Stimulated activated CD4-positive, alpha-beta T cell treated with anti-CD3 and anti-CD28 coated beads, Interleukin-4, amount 100 ng/mL, for 24 hours (primary cell): ENCODE measurements around the gene SBF2.
"Not testable (repeated sequence)": the region's sequence is repeated elsewhere in the genome, so short reads cannot be mapped to it uniquely, and the experiment has no call there.

Experiments
- DNase-seq: peaks from one replicate; pipeline ENCODE4 v3.0.0-alpha.2; 2020

The SBF2 gene

DNA sequence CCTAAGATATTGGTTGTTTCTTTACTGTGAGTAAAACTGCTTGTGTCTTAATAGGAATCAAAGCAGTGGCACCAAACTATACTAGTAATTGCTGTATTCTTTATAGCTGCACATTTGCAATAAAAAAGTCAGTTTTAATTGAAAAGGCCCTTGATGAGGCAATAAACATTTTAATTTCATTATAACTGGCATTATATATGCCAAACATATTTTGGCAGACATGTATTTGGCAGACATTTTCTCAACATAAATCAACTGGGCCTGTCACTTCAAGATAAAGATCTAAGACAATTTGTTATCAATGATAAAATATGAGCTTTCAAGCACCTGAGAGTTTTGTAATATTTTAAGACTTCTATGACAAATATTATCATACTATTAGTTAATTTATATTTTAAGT lies 245.7 kb downstream of the SBF2 start:
- DNase-seq, result no peak

DNA sequence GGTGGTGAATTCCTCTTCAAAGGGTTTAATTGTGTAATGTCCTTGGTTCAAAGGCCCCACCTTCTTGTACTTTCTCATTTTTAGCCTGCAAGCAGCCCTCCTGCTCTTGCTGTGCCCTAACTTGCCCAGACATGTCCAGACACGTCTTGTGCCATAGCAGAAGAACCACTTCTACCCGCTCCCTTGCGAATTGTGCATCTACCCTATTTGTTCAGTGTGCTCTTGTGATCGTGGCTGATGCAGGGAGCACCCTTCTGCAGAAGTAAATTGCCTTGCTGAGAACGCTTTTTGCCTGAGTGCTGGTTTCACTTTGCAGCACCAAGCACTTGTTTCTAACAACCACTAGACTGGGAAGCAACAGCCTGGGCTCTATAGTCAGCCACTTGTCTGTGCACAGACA lies 249.4 kb downstream of the SBF2 start:
- no peak for DNase-seq

DNA sequence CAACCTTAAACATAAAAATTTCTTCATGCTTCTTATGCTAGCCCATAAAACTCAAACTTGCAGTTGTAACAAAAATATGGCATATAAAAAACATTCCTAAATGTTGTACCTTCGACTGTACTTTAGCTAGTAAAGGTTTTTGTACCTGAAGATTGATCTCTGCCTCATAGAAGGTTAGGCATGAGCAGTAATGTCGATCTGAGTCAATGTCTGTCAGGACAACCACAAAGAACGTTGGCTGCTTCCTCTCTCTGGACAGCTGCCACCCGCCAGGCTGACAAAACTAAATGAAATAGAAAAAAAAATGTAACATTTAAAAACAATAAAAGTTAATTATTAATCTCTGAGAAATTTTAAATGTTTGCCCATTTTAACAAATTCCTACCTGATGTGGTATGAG lies 251.3 kb downstream of the SBF2 start:
- no peak for DNase-seq

DNA sequence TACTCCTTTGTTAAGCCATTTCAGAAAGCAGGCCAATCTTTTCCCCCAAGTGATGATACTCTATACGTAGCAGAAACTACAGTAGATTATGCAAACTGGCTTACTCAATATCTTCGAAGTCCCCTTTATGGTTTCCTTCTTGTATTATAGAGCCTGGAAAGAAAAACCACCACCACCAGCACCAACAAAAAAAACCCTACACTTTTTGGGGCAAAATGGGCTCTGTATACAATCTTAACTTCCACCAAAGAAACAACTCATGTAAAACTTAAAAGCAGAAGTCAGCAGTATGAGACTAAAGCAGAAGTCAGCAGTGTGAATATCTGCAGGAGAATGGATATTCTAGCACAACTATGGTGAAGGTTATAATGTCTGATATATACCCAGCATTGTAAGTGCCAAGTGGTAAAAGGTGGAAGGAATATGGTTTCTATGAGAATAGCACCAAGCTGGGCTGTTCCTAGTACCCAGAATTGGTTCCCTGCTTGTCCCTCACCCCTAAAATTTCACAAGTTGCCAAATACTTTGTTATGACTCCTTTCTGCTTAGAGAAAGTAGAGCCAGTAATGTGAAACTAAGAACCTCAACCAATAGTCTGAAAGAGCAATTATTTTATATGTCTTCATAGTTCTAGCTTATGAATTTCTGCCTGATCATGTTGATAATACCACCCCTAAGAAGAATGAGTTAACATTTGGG lies 252.1 kb downstream of the SBF2 start:
- no peak for DNase-seq

DNA sequence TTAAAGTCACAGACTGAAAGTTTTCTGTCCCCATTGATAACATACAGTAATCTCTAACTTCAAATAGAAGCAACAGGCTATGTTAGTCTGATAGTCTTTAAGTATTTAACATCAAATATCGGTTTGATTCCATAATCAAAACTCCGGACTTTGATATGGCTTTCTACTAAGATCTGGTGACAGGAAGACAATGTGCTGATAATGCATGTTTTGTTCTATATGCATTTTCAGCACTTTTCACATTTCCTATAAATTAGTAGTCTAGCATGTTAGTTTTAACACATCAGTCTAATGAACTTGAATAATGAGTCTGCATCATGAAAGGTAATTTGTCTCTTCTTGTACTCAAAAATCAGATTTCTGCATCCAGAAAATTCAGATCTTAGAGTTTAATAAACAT lies 252.7 kb downstream of the SBF2 start:
- DNase-seq, result no peak

DNA sequence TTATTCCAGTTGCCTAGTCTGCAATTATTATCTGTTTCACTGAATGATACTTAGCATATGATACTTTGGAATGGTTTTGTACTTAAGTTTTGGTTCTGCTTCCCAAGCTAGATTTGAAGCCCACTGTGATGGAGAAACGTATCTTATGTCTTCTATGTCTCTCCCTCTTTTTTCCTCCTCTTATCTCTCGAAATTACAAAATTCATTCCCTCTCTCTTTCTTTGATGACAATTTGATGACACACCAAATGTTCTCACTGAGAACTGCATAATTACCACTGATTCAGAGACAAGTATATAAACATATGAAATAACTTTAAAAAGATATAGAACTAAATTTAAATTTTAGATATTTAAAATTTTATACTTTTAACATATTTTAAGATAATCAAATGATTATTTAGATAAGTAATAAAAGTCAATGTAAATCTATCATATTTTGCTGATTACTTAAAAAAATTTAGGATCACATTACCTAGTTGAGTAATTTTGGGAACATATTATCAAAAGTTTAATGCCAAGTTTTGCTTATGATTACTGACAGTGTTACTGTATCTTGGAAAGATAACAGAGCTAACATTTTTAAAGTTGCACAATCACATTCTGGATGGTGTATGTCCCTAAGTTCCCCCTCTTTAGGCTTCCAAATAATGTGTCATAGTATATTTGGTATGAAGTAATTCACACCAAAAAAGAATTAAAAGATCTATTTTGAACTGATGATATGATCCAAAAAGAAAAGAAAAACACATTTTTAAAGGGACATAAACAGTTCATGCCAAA lies 255.3 kb downstream of the SBF2 start:
- DNase-seq, result no peak

DNA sequence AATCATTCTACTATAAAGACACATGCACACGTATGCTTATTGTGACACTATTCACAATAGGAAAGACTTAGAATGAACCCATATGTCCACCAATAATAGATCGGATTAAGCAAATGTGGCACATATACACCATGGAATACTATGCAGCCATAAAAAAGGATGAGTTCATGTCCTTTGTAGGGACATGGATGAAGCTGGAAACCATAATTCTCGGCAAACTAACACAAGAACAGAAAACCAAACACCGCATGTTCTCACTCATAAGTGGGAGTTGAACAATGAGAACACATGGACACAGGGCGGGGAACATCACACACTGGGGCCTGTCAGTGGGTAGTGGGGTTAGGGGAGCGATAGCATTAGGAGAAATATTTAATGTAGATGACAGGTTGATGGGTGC lies 258.1 kb downstream of the SBF2 start:
- DNase-seq, result not testable (repeated sequence)

DNA sequence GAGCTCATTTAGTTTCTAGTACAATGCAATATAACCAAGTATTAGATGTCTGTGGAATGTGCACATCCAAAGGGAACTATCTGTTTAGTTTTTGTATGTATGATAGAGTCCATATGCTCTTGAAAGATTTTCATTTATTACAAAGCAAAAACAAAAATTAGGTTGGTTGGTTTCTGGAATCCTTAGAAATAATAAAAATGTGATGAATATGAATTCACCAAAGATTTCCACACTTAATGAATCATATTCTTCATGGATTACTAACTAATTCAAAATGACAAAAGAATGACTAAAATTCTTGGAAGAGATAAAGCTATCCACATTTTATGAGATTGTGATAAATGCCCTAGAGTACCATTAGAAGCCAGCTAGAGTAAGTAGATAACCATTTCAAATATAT lies 261.1 kb downstream of the SBF2 start:
- no peak for DNase-seq

DNA sequence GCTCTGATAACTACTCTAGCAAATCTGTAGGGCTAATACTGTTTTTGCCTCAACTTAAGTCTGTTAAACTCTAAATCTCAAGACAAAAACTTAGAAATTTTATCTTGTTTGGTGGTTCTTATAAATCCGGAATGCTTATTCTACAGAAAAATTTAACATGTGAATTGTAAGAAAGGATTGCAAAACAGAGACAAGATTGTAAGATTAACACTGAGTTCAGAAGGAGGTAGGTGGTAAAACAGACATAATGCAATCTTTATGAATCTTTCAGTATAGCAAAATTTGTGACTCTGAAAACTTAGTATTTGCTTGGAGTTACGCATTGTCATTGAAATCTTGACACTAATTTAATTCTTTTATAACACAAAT lies 263.9 kb downstream of the SBF2 start:
- DNase-seq, result no peak

DNA sequence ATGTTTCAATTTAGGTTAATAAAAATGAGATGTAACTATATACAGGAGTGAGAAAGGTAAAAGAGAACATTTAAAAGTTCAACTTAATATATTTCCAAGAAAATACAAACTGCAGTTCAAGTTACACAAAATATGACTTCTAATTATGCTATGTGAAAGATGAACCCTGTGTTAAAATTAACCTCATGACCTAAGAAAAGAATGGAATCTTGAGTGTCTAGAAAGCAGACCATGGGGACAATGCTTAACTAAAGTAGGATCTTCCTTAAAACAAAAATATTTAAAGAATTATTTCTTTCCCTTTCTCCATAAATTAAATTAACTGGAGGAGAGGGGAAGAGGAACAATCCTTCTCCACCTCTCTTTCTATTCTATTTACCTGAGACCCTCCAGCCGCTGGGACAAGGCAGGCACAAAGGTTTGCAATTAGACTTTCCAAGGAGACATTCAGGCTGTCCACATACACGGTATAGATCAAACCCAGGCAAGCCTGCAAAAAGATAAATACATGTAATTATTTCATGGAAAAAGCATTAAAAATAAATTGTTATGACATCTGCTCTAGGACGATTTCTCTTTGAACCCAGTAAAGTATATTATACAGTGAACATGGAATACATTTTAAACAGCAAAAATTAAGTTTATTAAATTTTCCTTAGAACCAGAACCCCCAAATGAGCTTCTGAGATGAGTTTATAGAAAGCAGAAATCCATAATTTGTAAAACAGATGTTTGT lies 264.5 kb downstream of the SBF2 start:
- no peak for DNase-seq

DNA sequence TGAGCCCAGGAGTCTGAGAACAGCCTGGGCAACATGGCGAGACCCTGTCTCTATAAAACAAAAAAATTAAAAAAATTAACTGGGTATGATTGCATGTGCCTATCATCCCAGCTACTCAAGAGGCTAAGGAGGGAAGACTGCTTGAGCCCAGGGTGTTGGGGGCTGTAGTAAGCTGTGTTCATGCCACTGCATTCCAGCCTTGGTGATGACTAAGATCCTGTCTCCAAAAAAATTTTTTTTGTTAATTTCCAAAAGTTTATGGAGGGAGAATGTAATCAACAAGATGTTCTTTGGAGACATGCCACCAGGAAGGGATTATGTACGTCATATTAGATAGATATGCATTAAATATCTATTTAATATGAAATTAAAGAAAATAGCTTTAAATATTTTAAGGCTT lies 267.5 kb downstream of the SBF2 start:
- DNase-seq, result no peak

DNA sequence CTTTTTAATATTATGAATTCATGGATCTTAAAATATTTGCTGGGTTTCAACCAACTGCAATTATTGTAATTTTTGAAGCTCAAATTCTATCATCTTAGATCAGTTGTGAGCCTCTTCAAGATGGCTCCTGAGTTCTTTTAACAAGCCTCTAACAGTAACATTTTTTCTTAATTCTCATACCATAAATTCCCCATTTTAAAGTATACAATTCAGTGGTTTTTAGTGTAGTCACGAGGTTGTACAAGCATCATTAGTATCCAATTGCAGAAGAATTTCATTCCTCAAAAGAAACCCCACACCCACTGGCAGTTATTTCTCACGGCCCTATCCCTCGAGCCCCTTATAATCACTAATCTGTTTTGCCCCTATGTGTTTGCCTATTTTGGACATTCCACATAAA lies 270.8 kb downstream of the SBF2 start:
- DNase-seq, result no peak

DNA sequence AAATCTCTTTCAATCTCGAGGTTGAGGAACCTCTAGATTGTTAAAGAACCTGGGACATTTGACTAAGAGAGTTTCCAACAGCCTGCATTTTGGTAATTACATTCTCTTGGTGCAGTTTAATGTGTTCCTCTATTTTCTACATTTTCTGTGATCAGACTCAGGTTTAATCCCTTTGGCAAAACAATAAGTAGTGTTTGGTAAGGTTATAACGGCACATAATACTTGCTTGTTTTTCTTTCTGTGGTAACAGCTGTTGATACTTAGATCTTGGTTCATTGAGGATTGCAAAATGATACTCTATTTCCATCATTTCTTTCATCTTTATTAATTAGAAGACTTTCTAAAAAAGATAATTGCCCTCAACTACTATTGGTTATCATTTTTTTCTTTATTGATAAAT lies 271.3 kb downstream of the SBF2 start:
- DNase-seq, result no peak

DNA sequence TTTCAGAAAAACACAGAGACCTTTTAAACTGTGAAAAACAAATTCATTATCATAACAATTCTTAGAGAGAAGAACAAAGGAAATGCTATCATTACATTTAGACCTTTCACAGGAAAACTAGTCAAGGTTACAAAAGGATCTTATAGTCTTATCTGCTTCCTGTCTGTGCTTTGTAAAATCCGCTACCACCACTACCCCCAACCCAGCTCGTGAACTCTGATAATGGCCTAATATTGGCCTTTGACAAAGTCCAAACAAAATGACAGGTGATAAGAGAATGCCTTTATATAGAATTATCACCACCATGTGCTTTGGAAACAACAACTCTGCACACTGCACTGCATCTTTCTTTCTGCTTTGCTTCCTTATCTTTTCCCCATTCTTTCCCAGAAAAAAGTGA lies 272.5 kb downstream of the SBF2 start:
- no peak for DNase-seq

DNA sequence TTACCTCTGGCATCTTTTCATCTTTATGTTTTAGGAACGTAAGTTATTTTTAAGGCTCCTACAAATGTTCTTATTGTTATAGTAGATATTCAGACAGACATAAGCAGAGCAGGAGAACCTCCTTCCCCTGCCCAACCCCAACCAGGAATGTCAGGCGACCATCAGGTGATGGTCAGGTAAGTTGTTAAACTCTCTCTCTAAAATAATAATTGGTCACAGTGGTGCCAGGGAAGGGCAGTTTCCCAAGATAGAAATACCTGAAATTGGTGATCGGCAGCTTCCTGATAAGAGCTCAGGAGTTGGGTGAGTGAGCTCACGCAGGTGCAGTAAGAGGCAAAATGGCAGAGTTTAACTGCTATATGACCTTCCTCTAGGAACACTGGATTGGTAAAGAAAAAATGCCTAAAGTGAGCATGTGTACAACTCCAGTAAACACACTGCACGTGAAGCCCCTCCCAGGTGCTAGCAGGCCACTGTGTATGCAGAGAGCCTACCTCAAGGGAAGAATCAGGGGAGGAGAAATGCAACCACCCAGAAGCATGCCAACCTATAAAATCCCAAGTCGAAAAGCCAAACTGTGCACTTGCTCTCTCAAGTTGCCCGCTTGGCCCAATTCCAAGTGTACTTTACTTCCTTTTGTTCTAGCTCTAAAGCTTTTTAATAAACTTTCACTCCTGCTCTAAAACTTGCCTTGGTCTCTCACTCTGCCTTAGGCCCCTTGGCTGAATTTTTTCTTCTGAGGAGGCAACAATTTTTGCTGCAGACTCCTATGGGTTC lies 273.9 kb downstream of the SBF2 start:
- DNase-seq, result no peak

DNA sequence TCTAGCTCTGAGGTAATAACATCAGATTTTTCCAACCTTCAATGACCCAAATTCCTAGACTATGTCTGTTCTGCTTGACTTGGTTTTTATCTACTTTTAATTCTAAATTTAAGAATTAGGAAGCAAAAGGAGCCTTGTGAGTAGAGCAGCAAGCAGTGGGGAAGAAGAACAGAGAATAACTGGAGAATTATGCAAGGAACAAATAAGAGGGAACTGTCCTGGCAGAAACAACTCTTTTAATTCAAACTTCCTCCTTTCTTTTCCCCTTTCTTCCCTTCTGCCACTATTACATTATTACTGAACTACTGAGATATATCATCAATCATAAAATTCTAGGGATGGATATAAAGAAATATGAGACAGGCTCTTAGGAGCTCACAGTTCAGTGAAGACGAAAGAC lies 276.1 kb downstream of the SBF2 start:
- DNase-seq, result no peak

DNA sequence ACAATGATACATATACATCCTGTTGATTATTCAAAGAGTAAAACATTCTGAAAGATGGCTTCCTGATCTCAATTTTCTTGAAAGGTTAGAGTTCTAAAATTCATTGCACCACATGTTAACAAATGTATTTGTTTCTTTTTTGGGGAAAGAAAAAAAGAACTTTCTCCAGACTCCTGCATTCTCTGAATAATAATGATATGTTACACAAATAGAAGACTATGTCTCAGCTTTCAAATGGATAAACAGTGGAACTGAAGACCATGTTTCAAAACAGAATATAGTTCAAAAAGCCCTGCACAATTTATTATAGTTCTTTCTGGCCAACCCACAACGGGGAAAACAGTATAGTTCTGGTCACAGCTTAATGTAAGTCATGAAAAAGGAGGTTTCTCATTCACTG lies 277.0 kb downstream of the SBF2 start:
- no peak for DNase-seq

DNA sequence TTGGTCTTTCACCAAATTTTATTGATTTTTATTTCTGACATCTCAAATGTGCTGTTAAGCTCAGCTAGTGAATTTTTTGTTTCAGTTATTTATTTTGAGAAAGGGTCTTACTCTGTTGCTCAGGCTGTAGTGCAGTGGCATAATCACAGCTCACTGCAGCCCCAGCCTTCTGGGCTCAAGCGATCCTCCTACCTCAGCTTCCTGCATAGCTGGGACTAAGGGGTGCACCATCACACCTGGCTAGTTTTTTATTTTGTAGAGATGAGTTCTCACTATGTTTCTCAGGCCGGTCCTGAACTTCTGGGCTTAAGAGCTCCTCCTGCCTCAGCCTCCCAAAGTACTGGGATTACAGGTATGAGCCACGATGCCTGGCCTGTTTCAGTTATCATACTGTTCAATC lies 282.0 kb downstream of the SBF2 start:
- no peak for DNase-seq

DNA sequence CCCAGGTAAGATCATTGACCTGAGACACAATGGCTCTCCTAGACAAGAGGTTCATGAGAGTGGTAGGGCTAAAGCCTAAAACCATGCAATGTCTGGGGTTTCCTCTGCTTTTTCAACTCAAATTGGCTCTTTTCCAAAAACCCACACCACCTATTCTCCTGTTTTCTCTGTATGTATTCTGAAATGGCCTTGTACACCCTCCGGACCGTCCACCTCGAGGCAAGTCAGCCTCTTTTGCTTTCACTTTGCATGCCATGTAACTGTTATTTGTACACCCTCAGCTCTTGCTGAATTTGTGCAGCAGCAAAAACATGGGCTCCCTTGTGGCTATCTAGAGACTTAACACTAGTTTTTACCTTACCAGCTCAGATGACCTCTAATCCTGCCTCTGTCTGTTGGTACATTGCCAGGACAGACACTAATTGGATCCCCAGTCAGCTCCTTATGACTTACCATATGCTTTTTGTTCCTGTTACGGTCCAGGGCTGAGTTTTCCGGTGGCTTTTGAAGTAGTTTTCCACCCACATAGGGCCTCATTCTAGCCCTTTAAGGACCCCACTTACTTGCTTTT lies 288.0 kb downstream of the SBF2 start:
- DNase-seq, result no peak

DNA sequence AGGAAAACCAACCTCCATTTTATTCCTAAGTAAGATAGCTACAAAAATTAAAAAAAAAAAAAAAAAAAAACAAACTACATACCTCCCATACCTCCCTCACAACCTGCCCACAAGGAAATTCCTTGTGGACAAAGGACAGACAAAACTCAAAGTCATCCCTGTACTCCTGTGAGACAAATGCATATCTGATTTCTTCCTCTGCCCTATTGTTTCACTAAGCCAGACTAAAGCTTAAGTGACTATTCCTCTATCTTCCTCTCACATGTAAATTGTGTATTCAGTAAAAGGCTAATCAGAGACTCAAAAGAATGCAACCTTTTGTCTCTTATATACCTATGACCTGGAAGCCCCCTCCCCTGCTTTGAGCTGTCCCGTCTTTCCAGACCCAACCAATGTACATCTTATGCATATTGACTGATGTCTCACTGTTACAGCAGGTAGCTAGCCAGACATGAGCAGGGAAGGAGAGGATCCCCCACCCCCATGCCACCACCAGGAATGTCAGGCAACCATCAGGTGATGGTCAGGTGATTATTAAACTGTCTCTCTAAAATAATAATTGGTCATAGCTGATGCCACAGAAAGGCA lies 289.4 kb downstream of the SBF2 start:
- no peak for DNase-seq

DNA sequence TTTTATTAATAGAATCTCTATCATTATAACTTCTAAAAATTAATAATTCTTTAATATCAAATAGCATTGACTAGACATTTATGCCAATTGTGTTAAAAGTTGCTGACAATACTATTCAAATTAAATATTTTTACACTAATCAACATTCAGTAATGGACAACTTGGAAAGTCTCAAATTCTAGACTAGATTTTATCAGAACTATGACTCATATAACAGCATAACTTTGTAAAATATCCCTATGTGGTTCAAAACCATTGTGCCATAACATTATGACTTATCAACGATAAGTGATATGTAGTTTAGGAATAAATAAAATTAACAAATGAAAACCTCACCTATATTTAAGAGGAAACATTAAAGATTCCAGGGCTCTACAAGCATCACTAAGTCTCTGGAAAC lies 291.8 kb downstream of the SBF2 start:
- DNase-seq, result no peak

DNA sequence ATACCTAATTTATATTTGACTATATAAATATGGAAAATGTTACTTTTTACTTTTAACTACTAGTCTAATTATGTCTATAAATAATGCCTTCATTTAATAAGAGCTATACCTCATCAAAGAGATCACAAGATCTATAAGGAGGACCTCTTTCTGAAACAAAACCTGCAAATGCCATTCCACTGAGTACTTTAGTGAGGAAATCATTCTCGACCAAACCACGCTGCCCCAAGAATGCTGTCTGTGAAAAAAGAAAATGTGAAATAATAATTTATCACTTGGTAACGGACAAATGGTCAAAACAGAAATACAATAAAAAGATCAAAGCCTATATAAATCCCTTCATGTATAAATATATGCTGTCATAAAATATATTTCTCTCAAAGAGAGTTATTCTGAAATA lies 301.7 kb downstream of the SBF2 start:
- DNase-seq, result no peak
